ENCODE measurements around the gene TSC22D1. TPM values are rescaled to one million over a fixed set of nuclear protein-coding genes. Genes with fewer than 3 reads are reported as not detected.

Gene TSC22D1
- total RNA-seq, 2 donors from 2014 or later, result 30.7 to 50.1 TPM

DNA sequence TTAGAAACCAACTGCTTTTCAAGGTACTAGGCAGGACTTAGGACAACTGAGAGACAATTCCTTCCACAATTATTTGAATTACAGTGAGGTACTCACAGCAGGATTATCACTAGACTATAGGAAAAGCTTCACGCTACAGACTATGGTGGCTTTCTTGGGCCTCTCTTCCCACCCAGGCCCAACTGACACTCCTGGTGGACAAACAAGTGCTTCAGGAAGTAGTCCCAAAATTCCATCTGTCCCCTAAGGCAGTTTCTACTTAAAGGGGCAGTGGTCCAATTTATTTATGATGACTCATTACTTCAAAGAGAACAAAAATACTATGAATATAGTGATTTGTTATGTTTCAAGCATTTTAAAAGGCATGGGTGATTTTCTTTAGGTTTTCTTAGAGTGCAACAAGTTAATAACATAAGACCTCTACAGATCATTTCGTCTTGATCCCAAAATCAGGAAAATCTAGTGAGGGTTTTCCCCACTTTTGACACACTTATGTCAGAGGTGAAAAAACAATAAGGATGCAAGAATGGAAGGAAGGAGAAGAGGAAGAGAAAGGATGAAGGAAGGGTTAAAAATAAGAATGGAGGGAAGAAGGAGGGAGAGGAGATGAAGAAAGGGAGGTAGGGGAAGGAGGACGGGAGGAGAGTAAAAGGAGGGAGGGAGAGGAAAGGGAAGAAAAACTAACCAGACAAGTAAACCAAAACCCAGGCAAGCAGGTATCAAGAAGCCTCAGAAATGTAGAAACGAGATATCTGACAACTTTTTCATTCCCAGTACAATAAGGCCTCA is 101.8 kb downstream of the TSC22D1 start:
- Histone ChIP-seq H3K4me1 (peaks cover 15% of the 10 kb centered on the region), H3K36me3 (replicated peaks in 1 of 2; ENCODE audit: insufficient read depth in 1 of 2, low read depth in 2 of 2) (no peaks in the 10 kb centered on the region), H3K4me3 (no peak overlapping the region), H3K27me3 (no peaks in the 10 kb centered on the region), H3K27ac (no peak overlapping the region), H3K9me3 (no peaks in the 10 kb centered on the region)
- TF ChIP-seq, protein P1, sequence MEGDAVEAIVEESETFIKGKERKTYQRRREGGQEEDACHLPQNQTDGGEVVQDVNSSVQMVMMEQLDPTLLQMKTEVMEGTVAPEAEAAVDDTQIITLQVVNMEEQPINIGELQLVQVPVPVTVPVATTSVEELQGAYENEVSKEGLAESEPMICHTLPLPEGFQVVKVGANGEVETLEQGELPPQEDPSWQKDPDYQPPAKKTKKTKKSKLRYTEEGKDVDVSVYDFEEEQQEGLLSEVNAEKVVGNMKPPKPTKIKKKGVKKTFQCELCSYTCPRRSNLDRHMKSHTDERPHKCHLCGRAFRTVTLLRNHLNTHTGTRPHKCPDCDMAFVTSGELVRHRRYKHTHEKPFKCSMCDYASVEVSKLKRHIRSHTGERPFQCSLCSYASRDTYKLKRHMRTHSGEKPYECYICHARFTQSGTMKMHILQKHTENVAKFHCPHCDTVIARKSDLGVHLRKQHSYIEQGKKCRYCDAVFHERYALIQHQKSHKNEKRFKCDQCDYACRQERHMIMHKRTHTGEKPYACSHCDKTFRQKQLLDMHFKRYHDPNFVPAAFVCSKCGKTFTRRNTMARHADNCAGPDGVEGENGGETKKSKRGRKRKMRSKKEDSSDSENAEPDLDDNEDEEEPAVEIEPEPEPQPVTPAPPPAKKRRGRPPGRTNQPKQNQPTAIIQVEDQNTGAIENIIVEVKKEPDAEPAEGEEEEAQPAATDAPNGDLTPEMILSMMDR (IDR thresholded peaks at IDR 0.05), result peak in 3 of 7 experiments; percentile 6 to 21 (median 19)
- TF ChIP-seq POLR2A (IDR thresholded peaks at IDR 0.05), result no peak
- peak; percentile 50 for ATAC-seq
- intact Hi-C loops (cut with DNase I), result no loop called here
- WGBS, 2 donors, result 62 to 71% methylated on average over 4 of the region's 4 CpGs
- no peak for DNase-seq

DNA sequence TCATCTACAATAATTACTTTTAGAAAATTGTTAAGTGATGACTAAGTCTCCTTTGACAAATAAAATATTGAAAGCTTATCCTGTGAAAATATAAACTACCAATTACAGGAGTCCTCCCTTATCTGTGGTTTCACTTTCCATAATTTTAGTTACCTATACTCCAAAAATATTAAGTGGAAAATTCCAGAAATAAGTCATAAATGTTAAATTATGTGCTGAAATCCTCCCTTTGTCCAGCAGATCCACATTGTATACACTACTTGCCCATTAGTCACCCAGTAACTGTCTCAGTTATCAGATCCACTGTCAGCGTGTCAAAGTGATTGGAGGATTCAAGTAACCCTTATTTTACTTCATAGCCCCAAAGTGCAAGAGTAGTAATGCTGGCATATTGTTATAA is 104.4 kb downstream of the TSC22D1 start:
- H3K4me3 ChIP-seq, result no peak overlapping the region
- DNase-seq, result no peak
- no peak for ATAC-seq
- WGBS, 2 donors, result 57 to 67% methylated on average over 1 of the region's 1 CpG
- no peaks in the 10 kb centered on the region for H3K9me3 ChIP-seq
- intact Hi-C loops (cut with DNase I), result no loop called here
- no peaks in the 10 kb centered on the region for H3K27me3 ChIP-seq
- H3K27ac ChIP-seq, result no peak overlapping the region
- TF ChIP-seq, protein P1 (IDR thresholded peaks at IDR 0.05), result no peak
- TF ChIP-seq POLR2A (IDR thresholded peaks at IDR 0.05), result no peak
- peaks cover 15% of the 10 kb centered on the region for H3K4me1 ChIP-seq
- no peaks in the 10 kb centered on the region for H3K36me3 ChIP-seq (replicated peaks in 1 of 2; ENCODE audit: insufficient read depth in 1 of 2, low read depth in 2 of 2)

DNA sequence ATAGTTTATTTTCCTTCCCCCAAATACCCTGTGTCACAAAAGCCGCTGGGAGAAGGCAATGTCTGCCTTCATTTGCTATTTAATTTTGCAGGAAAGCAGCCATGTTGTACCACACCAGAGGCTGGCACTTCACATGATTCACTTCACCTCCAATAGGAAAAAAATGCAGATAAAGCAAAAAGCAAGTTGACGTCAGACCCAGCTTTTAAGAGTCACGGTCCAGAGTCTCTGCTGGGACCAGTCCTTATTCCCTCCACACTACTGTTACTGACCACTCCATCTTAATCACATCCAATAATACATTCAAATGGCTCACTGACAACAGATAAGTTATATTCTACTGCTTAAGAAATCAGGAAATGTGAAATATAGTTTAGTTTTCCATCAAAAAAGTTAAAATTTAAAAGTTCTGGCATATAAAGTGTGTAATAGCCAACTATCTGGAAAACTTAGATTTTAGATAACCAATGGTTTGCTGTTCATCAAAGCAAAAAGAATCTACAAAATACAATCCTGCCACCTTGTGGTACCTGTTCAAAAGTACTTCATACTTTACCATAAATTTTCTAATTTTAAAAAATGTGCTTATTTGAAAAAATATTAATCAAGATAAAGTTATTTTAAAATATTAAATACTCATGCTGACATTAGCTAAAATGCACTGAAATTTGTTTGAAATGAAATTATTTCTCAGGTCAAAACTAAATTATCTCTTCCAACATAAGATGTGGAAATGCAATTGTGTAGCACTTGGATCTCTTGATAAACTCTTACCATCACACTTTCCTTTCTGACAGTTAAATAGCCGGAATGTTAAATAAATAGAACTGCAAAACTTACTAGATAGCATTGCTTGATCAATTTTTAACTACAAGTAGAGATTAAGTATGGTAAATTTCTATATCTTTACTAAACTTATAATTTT is 105.2 kb downstream of the TSC22D1 start:
- DNase-seq, result no peak
- Histone ChIP-seq H3K27ac (no peak overlapping the region), H3K4me1 (peaks cover 15% of the 10 kb centered on the region), H3K36me3 (replicated peaks in 1 of 2; ENCODE audit: insufficient read depth in 1 of 2, low read depth in 2 of 2) (no peaks in the 10 kb centered on the region), H3K27me3 (no peaks in the 10 kb centered on the region), H3K9me3 (no peaks in the 10 kb centered on the region), H3K4me3 (no peak overlapping the region)
- ATAC-seq, result no peak
- WGBS, 2 donors, result 19 to 22% methylated on average over 4 of the region's 4 CpGs
- TF ChIP-seq POLR2A (IDR thresholded peaks at IDR 0.05), result no peak
- TF ChIP-seq, protein P1 (IDR thresholded peaks at IDR 0.05), result peak; percentile 11 to 57 (median 52)
- intact Hi-C loops (cut with DNase I), result no loop called here

DNA sequence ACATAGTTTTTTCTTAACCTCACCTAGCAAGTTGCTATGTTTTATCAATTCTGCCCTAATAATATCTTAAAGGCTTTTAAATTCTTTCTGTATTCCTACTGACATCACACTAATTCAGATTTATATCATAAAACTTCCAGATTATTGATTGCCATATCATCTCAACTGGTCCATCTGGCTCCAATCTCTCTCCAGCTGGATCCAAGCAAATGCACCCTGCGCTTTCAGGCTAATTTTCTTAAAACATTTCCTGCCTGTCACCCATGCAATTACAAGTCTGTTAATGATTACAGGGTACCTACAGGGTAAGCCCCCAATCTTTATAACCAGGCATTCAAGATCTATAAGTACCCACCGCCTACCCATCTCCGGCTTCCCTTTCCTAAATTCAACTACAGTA is 107.3 kb downstream of the TSC22D1 start:
- TF ChIP-seq, protein P1 (IDR thresholded peaks at IDR 0.05), result no peak
- TF ChIP-seq POLR2A (IDR thresholded peaks at IDR 0.05), result no peak
- no peaks in the 10 kb centered on the region for H3K9me3 ChIP-seq
- peaks cover 3% of the 10 kb centered on the region for H3K4me1 ChIP-seq
- intact Hi-C loops (cut with DNase I), result no loop called here
- no peaks in the 10 kb centered on the region for H3K36me3 ChIP-seq (replicated peaks in 1 of 2; ENCODE audit: insufficient read depth in 1 of 2, low read depth in 2 of 2)
- DNase-seq (no peak), ATAC-seq (no peak)
- no peaks in the 10 kb centered on the region for H3K27me3 ChIP-seq
- no peak overlapping the region for H3K27ac ChIP-seq
- whole genome bisulfite sequencing, 2 donors, result 93 to 94% methylated on average over 3 of the region's 3 CpGs
- no peak overlapping the region for H3K4me3 ChIP-seq
